Mucosa of descending colon (tissue), 3 donors: ENCODE data around the gene SERPINC1. TPM values are rescaled to one million over a fixed set of nuclear protein-coding genes. Genes with fewer than 3 reads are reported as not detected.

Experiments used
- ATAC-seq: fragments of 200-7000 bp; cut with Tn5 transposase; one replicate; pipeline ENCODE4 v1.9.1; 2020; ENCODE audit warnings: mild to moderate bottlenecking, moderate library complexity
- DNase-seq, 3 donors: peaks; one replicate each; pipeline ENCODE4 v3.0.0-alpha.2; 2020
- H3K36me3 ChIP-seq: fragments of 200-600 bp; one replicate; pipeline ENCODE4 v1.8.0; 2021; ENCODE audit warnings: low read depth, mild to moderate bottlenecking
- H3K4me1 ChIP-seq: fragments of 200-600 bp; one replicate; pipeline ENCODE4 v1.8.0; 2021; ENCODE audit warnings: low read depth, mild to moderate bottlenecking
- H3K4me3 ChIP-seq: fragments of 200-600 bp; one replicate; pipeline ENCODE4 v1.8.0; 2021; ENCODE audit warnings: mild to moderate bottlenecking
- H3K9me3 ChIP-seq: fragments of 200-600 bp; one replicate; pipeline ENCODE4 v1.8.0; 2021; ENCODE audit warnings: mild to moderate bottlenecking
- CTCF ChIP-seq: fragments of 200-600 bp; IDR thresholded peaks from one replicate; pipeline ENCODE4 v1.8.0; 2022; ENCODE audit warnings: antibody characterized with exemption, mild to moderate bottlenecking
- intact Hi-C, 2 donors: fragments of 100-400 bp; cut with DNase I in 1 of 2; cut with micrococcal nuclease in 1 of 2; formaldehyde crosslinking; loops; one replicate each; pipeline versions ENCODE4 v1.11.0 to v1.11.1; 2022; cut with DNase I, micrococcal nuclease
- total RNA-seq, 3 donors: library from RNA; stranded (reverse); fragmentation: NEBNext Ultra II Directional in 2 of 3; extraction: Animal tissue kit (Norgen Biotek cat#: 25700) in 2 of 3; gene quantifications; one replicate each; pipeline versions ENCODE4 v1.2.1 to v1.2.4, GENCODE V29; 2021 to 2023
- donor health status: DM: no; HTN: no; CAD: no; lungs with moderate emphysema.
- donor health status: DM: no; HTN: no; CAD: no.
- donor health status: DM: no; HTN: yes; CAD: no.

Gene SERPINC1
- total RNA-seq, 3 donors from 2014 or later, result not detected

DNA sequence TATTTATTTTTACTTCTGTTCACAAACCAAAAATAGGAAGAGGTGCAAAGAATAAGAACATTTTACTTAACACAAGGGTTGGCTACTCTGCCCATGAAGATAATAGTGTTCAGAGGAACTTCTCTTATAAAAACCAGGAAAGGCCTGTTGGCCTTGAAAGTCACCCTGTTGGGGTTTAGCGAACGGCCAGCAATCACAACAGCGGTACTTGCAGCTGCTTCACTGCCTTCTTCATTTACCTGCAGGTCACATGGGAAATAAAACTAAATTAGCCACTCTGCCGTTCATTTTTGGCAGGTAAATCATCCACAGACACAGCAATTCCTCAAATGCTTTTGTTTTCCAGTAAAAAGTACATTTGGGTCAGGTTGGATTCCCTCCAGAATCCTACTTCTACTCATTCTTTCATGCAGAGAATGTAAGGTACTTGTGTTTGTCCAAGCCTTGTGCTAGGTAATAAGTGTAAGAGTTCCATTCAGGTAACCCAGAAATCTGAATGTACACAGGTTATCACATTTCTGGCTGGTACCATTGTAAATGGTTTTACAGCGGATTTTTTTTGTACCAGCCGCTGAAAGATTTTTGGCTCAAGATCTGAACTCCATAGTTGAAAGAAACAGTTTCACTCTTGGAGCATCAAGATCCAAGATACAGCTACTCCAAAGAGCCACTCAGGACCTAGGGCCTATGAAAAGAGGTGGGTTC, 13.1 kb downstream of the SERPINC1 start:
- intact Hi-C loops, result no loop called here
- Histone ChIP-seq H3K4me3 (no peak overlapping the region), H3K36me3 (no peaks in the 10 kb centered on the region), H3K9me3 (no peaks in the 10 kb centered on the region), H3K4me1 (no peaks in the 10 kb centered on the region)
- no peak for DNase-seq
- TF ChIP-seq CTCF, result no peak
- ATAC-seq, result no peak

- H3K9me3 ChIP-seq, result no peaks in the 10 kb centered on the region
- ATAC-seq (no peak), DNase-seq (no peak)
- no peak overlapping the region for H3K4me3 ChIP-seq
- H3K4me1 ChIP-seq, result no peaks in the 10 kb centered on the region
- TF ChIP-seq CTCF, result no peak
- no peaks in the 10 kb centered on the region for H3K36me3 ChIP-seq
- intact Hi-C loops, result no loop called here
Measured at GRCh38 chr1:173900992-173901391, 16.1 kb downstream of the SERPINC1 start.

DNA sequence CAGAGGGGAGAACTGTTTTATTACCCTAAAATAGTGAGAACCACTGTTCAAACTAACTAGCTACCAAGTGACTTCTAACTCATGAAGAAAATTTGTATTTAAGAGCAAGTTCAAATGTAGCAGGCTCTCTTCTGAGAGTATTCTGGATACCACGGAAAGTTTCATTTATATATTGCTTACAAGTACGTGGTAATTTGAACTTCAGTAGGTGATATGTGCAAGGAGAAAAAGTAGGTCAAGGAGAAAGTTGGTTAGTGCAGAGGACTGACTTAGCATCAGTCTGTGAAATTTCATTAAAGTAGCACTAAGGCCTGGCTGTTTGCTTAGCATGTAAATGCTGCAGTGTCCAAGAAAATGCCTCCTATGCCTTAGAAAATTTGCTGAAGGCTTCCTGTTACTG, 16.7 kb downstream of the SERPINC1 start:
- ATAC-seq (no peak), DNase-seq (no peak)
- intact Hi-C loops, result no loop called here
- TF ChIP-seq CTCF, result no peak
- H3K9me3 ChIP-seq, result no peaks in the 10 kb centered on the region
- no peaks in the 10 kb centered on the region for H3K4me1 ChIP-seq
- H3K4me3 ChIP-seq, result no peak overlapping the region
- H3K36me3 ChIP-seq, result no peaks in the 10 kb centered on the region

DNA sequence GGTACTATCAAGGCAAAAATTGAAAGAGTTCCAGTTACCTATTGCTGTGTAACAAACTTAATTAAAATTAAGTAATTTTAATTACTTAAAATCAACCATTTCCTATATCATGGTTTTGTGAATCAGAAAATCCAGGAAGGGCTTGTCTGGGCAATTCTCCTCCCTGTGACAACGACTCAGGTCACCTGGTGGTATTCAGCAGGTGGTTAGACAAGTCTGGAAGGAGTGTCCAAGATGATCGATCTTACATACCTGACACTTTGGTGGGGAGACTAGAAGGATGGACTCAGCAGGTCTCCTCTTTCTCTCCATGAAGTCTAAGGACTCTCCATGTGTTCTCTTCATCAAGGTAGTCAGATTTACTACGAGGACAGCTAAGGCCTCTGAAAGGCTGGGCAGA, 22.9 kb downstream of the SERPINC1 start:
- no peak overlapping the region for H3K4me3 ChIP-seq
- DNase-seq (no peak), ATAC-seq (no peak)
- no peaks in the 10 kb centered on the region for H3K4me1 ChIP-seq
- H3K9me3 ChIP-seq, result no peaks in the 10 kb centered on the region
- no peaks in the 10 kb centered on the region for H3K36me3 ChIP-seq
- intact Hi-C loops, result no loop called here
- TF ChIP-seq CTCF, result no peak

- Histone ChIP-seq H3K4me3 (no peak overlapping the region), H3K9me3 (no peaks in the 10 kb centered on the region), H3K4me1 (no peaks in the 10 kb centered on the region), H3K36me3 (no peaks in the 10 kb centered on the region)
- TF ChIP-seq CTCF, result no peak
- DNase-seq (no peak), ATAC-seq (no peak)
- intact Hi-C loops, result no loop called here
Measured at GRCh38 chr1:173893611-173894010, 23.5 kb downstream of the SERPINC1 start.

DNA sequence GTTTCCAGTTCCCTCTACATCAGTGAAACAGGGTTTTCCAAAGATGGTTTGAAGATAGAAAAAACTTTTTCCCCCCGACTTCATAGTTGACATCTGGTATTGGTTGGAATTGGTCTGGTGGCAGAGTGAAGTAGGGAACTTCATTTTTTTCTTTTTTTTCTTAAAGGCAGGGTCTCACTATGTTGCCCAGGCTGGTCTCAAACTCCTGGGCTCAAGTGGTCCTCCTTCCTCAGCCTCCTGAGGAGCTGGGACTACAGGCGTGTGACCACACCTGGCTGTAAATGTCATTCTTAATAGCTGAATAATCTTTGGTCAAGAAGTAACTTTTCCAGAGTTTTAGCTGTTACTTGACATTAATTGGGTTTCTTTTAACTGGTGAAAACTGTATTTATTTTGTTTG, 27.2 kb downstream of the SERPINC1 start:
- Histone ChIP-seq H3K4me3 (no peak overlapping the region), H3K36me3 (no peaks in the 10 kb centered on the region), H3K9me3 (no peaks in the 10 kb centered on the region), H3K4me1 (no peaks in the 10 kb centered on the region)
- no peak for TF ChIP-seq CTCF
- no peak for DNase-seq
- no peak for ATAC-seq
- intact Hi-C loops, result no loop called here
